ENCODE results near the gene COX6A2.

Gene COX6A2

DNA sequence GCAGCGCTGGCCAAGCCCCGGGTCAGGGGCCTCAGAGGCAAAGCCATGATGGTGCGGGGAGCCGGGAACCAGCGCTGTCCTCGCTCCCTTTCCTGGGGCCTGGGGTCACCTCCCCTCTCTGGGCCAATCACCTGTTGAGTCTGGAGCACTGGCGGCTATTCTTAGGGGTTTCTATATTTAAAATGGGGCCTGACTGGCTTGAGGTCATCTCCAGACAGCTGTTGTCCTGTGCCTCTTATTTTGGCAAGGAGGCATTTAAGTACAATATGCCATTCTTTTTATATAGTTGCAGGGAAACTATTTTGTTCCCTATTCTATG is at the start of gene COX6A2:
Gene COX6A2, minus strand, starts transcription at position 82 of the 319 bp plus-strand sequence. Its CDS starts 35 bp downstream, at position 47.
- DNase-seq (ENCODE audit: low read depth in 3 of 3), result no peak

DNA sequence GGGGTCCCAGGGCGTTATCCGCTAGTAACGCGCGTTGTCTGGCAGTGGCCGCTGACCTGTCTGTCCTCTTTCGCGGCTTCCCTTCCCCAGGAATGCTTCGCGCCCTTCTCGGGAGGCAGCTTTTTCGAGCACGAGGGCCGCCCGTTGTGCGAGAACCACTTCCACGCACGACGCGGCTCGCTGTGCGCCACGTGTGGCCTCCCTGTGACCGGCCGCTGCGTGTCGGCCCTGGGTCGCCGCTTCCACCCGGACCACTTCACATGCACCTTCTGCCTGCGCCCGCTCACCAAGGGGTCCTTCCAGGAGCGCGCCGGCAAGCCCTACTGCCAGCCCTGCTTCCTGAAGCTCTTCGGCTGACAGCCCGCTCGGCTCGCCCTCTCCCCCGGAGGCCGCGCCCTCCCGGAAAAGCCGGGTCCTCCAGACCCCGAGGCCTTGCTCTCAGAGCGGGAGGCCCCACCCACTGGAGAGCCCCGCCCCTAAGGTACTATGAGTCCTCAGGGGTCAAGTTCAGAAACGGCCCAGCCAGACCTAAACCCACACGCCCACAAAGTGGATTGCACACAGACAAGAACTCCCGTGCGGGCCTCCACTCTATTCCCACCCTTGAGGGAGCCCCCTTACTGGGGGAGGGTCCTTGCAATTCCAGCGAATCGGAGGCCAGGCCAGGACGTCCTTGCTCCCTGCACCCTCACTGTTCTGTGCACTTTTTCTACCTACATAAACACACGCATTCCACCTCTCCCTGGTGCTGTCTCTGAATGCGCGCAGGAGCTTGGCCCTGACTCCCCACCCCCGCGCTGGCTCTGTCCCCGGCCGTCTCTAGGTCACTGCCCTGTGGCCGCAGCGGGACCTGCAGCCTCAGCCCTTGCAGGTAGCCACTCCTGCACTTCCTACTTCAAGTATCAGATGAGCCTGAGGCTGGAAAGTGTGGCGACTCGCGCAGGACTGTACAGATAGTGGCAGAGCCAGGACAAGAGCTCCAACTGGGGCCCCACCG is 49.4 kb upstream of the COX6A2 start:
- peak in 1 of 3 experiments; percentile 35 for DNase-seq (ENCODE audit: low read depth in 3 of 3)

DNA sequence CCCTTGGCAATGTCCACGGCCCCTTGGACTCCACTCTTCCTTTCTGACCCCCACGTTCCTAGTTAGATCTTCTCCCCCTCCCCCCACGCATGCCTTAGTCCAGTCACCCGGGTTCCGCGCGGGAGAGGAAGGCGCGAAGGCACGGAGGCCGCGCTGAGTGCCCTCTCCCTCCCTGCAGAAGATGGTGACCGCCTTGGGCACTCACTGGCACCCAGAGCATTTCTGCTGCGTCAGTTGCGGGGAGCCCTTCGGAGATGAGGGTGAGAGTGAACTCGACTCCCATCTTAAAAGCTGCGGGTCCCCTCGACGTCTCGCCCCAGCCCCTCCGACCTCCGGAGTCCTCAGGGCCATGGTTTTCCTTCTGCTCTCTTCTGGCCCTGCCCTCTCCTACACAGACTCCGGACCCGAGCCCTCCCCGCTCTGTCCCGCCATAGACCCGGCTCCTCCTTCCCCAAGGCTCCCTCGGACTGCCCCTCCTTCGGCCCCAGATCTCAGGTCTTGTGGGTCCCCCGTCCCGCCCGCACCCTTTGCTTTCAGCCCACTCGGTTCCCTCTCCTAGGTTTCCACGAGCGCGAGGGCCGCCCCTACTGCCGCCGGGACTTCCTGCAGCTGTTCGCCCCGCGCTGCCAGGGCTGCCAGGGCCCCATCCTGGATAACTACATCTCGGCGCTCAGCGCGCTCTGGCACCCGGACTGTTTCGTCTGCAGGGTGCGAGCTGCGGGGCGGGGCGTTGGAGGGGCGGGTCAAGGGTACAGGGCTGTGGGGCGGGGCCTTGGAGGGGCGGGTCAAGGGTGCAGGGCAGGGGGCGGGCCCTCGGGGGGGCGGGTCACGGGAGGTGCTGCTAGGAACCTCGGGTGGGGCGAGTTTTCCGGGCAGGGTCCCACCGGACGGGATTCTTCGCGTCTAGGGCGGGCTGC is 48.4 kb upstream of the COX6A2 start:
- DNase-seq (ENCODE audit: low read depth in 3 of 3), result peak; percentile 80 to 91 (median 85)

DNA sequence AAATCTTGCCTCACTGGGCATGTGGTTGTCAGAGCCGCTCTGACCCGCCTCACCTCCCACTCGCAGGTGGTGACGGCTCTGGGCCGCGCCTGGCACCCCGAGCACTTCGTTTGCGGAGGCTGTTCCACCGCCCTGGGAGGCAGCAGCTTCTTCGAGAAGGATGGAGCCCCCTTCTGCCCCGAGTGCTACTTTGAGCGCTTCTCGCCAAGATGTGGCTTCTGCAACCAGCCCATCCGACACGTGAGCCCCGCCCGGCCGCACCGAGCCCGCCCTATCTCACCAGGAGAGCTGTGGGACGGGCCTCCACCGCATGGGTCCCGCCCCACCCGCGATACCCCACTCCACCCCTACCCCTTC is 47.8 kb upstream of the COX6A2 start:
- no peak for DNase-seq (ENCODE audit: low read depth in 3 of 3)

DNA sequence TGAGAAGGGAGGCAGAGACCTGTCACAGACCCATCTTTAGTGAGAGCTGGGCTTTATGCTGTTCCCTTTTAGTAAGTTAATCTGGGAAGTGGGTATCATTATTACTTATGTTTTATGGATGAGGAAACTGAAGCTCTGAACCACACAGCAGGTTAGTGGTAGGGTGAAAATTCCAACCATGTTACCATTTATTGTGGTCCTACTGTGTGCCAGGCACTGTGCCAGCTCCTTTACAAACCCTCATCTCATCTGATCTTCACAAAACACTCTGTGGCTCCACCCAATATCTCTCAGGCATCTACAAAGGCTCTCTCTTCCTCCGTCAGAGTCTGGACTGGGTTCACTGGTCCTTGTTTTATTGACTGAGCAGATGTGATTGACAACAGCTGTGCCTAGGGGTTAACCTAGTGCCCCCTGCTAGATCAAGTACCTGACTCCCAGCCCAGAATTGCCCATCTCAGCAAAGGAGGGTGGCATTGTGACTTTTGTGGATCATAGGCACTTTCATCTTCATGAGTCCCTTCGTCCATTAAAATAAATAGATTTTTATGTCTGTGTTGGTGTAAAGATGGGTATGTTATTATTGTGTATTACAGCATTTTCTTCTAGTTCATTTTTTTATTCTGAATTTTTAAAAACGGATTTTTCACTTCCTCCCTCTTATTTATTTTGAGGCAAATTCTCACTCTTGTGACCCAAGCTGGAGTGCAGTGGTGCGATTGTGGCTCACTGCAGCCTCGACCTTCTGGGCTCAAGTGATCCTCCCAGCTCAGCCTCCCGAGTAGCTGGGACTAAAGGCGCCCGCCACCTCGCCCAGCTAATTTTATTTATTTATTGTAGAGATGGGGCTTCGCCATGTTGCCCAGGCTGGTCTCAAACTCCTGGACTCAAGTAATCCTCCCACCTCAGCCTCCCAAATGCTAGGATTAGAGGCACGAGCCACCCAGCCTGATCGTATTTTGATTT is 46.9 kb upstream of the COX6A2 start:
- no peak for DNase-seq (ENCODE audit: low read depth in 3 of 3)

DNA sequence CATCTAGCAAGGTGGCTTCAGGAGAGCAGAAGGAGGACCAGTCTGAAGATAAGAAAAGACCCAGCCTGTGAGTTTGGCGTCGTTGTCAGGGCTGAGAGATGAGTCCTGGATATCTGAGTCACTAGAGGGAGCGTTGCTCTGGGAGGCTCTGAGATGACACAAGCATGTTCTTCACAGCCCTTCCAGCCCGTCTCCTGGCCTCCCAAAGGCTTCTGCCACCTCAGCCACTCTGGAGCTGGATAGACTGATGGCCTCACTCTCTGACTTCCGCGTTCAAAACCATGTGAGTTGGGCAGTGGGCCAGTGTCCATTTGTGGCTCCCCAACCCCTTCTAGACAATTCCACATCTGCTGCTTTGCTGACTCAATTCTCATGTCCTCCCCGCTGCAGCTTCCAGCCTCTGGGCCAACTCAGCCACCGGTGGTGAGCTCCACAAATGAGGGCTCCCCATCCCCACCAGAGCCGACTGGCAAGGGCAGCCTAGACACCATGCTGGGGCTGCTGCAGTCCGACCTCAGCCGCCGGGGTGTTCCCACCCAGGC is 46.1 kb upstream of the COX6A2 start:
- DNase-seq (ENCODE audit: low read depth in 3 of 3), result no peak

DNA sequence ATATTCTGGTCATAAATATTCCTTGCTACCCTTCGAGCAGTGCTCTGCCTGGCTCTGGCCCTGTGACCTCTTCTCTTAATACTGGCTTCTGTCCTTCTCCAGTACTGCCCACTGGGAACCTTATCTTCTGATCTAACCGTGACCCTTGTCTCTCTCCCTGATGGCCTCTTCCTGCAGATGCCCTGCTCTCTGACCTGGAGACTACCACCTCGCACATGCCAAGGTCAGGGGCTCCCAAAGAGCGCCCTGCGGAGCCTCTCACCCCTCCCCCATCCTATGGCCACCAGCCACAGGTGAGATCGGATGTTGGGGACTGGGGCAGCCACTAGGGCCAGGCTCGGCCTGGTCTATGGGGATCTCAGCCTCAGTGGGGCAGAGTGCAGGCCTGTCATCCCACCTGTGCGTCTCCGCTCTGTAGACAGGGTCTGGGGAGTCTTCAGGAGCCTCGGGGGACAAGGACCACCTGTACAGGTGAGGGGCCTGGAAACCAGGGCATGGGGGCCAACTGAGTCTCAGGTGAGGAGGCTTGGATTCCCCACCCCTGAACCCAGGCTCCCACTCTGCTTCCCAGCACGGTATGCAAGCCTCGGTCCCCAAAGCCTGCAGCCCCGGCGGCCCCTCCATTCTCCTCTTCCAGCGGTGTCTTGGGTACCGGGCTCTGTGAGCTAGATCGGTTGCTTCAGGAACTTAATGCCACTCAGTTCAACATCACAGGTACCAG is 45.3 kb upstream of the COX6A2 start:
- DNase-seq (ENCODE audit: low read depth in 3 of 3), result no peak

DNA sequence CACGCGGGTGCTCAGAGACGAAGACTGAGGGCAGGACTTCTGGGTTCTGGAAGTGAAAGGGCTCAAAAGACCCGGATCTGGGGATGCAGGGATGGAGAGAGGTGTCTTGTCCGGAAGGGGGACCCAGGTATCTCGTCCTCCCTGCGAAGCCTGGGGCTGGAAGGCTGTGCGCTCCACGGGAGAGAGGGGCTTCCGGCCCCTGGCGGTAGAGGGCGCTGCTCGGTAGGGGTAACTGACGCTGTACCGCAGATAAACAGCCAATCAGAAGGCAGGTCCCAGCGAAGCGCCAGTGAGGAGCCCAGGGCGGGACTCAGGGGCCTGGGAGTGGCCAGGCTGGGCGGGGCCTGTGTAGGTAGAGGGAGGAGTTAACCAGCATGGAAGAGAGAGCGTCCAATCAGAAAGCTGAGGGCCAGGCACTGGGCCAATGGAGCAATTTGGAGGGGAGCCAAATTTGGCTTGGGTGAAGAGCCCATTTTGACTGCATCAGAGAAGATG is 44.6 kb upstream of the COX6A2 start:
- peak in 1 of 3 experiments; percentile 39 for DNase-seq (ENCODE audit: low read depth in 3 of 3)

DNA sequence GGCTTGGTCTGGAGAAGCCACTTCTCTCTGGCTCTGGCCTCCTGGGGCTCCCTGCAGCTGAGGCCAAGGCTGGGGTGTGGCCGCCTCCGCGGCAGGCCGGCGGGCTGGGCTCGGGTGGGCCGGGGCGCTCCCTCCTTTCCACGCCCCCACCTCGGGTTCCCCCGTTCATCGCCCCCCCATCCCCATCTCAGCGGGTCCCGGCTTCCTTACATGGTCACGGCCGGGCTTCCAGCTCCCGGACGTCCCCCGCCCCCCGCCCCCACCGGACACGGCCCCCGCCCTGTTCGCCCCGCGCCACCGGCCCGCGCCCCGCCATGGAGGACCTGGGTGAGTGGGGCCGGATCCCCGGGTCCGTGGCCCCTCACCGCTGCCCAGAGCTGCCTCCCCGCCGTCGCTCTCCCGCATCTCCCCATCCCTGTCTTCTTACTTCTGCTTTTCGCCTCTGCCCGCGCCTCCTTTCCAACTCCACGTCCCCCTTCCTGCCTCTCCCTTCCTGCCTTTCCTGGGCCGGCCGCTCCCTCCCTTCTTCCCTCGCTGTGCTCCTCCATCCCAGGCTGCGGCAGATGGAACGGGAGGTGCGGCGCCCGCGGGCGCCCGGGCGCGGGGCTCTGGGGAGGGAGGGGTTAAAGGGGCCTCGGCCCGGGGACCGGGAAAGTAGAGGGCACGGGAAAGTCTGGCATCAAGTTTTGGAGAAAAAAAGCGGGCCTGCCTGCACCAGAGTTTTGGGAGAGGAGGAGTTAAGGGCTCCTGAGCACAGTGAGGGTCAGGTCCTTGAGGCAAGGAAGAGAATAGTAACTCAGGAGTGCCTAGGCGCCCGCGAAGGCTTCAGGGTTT is 43.9 kb upstream of the COX6A2 start, which contains the start of gene TGFB1I1:
Gene TGFB1I1, plus strand, starts transcription at position 278 of the 834 bp plus-strand sequence. Its CDS starts 37 bp downstream, at position 315.
- no peak for DNase-seq (ENCODE audit: low read depth in 3 of 3)

DNA sequence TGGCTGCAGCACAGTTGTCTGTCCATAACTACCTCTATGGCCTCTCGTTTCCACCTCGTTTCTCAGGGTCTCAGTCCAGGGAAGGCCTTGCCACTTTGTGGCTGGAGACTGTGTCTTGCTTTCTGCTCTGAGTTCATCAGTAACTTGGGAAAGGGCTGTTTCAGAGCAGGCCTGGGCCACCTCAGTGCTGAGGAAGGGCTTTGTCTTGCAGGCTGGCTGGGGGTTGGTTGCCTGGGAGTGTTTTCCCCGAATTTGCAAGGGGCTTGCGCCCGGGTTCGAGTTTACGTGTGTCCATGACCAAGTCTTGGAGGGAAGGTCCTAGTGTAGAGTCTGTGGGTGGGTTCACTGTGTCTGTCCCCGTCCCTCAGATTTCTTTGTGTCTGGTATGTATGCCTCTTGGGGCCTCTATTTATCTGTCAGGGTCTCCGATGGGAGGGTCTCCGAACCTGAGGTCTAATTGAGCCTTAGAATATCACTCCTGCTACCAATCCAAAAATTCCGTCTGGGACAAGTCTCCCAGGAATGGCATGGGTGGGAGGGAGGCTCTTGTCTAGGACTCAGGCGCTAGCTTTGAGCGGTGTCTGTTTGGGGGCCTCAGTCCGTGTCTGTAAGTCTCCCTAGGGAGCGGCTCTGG is 43.2 kb upstream of the COX6A2 start:
- no peak for DNase-seq (ENCODE audit: low read depth in 3 of 3)

DNA sequence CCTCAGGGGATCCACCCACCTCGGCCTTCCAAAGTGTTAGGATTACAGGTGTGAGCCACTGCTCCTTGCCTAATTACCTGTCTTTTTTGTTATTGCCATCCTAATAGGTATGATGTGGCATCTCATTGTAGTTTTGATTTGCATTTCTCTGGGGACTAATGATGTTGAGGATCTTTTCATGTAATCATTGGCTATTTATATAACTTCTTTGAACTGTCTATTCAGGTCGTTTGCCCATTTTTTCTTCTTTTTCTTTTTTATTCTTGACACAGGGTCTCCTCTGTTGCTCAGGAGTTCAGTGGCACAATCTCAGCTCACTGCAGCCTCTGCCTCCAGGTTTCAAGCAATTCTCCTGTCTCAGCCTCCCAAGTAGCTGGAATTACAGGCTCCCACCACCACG is 42.5 kb upstream of the COX6A2 start:
- no peak for DNase-seq (ENCODE audit: low read depth in 3 of 3)

DNA sequence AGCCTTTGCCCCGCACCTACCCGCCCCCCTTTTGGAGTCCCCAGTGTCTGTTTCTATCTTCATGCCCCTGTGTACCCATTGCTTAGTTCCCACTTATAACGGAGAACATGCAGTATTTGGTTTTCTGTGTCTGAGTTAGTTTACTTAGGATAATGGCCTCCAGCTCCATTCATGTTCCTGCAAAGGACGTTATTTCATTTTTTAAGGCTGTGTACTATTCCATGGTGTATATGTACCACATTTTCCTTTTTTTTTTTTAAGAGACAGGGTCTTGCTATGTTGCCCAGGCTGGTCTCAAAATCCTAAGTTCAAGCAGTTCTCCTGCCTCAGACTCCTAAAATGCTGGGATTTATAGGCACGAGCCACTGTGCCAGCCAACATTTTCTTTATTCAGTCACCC is 39.7 kb upstream of the COX6A2 start:
- DNase-seq (ENCODE audit: low read depth in 3 of 3), result no peak

DNA sequence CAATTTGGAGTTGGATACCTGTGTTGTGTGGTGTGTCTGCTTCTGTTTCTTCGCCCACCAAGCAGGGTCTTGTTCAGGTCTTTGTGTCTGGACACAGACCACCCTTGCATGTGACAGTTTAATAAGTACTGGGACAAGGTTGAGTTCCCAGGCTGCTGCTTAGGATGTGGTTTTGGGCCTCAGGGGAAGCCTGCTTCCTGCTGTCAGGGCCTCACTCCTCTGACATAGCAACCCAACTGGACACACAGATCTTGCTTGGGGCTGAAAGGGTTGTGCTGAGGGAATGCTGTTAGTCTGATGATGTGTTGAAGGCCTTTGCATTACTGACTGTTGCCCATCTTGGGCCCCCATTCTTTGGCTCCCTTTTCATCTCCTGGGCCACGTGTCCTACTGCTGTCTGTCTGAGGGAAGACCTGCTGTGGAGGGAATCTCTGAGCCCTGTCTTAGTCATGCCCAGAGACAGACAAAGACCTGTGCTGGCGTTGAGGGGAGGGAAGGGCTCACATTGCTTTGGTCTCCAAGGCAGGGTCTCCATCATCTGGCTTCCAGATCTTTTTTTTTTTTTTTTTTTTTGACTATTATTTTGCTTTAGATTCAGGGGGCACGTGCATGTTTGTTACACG is 39.1 kb upstream of the COX6A2 start:
- no peak for DNase-seq (ENCODE audit: low read depth in 3 of 3)

DNA sequence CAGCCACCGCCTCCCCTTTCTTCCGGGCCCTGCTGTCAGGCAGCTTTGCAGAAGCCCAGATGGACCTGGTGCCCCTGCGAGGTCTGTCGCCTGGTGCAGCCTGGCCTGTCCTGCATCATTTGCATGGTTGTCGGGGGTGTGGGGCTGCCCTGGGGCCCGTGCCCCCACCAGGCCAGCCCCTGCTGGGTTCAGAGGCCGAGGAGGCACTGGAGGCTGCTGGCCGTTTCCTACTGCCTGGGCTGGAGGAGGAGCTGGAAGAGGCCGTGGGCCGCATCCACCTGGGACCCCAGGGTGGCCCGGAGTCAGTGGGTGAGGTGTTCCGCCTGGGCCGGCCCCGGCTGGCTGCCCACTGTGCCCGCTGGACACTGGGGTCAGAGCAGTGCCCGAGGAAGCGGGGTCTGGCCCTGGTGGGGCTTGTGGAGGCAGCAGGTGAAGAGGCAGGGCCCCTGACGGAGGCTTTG is 38.3 kb upstream of the COX6A2 start:
- DNase-seq (ENCODE audit: low read depth in 3 of 3), result no peak

DNA sequence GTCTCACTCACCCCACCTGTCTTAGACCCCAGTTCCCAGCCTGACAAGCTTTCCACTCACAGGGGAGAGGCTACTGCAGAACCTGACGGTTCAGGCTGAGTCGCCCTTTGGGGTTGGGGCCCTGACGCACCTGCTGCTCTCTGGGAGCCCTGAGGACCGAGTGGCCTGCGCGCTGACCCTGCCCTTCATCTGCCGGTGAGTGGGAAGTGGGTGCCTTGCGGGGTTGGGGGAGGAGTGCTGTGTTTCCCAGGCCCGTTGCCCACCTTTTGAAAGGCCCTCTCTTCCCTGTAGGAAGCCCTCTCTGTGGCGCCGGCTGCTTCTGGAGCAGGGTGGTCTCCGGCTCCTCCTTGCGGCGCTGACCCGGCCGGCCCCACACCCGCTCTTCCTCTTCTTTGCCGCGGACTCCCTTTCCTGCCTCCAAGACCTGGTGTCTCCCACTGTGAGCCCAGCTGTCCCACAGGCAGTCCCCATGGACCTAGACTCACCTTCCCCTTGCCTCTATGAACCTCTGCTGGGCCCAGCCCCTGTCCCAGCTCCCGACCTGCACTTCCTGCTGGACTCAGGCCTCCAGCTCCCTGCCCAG is 37.7 kb upstream of the COX6A2 start:
- no peak for DNase-seq (ENCODE audit: low read depth in 3 of 3)

DNA sequence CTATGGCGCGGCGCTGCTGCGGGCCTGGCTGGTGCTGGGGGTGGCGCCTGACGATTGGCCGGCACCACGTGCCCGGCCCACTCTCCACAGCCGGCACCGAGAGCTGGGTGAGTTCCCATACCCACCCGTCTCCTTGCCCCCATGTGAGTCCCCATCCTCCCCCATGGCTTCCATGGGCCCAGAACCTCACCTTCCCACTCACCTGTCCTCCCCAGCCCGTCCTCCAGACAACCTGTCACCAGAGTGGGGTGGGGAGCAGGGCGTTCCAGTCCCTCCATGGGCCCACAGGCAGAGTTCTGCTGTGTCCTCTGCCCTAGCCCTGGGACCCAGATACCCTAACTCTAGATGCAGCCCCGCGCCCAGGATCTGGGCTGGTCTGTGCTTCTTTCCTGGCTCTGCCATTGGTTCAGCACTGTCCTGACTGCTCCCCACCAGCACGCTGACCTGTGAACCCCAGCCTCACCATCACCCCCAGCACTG is 36.7 kb upstream of the COX6A2 start:
- DNase-seq (ENCODE audit: low read depth in 3 of 3), result no peak

DNA sequence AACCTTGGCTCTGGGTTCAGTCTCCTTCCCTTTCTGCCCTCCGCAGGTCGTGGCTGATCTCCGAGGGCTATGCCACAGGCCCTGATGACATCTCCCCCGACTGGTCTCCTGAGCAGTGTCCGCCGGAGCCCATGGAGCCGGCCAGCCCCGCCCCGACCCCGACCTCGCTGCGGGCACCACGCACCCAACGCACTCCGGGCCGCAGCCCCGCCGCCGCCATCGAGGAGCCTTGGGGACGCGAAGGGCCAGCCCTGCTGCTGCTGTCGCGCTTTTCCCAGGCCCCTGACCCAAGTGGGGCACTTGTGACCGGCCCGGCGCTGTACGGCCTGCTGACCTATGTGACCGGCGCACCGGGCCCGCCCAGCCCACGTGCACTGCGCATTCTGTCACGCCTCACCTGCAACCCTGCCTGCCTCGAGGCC is 36.2 kb upstream of the COX6A2 start:
- DNase-seq (ENCODE audit: low read depth in 3 of 3), result no peak
